Activated naive CD4-positive, alpha-beta T cell treated with anti-CD3 and anti-CD28 coated beads for 36 hours (primary cell): Measurements from ENCODE around the gene CYBB. TPM values are rescaled to one million over a fixed set of nuclear protein-coding genes. Genes with fewer than 3 reads are reported as not detected.

Experiments used
- CTCF ChIA-PET: fragments of 350-600 bp; sonication (Branson Sonifier 250); formaldehyde crosslinking; loops from one replicate; lab custom pipeline; 2021; ENCODE audit warnings: antibody characterized with exemption; lab: Charles Lee
- DNase-seq: peaks from one replicate; pipeline ENCODE4 v3.0.0-alpha.2; 2020
- H3K27ac Mint-ChIP-seq: one replicate; pipeline ENCODE4 v1.8.0; 2021; ENCODE audit warnings: mild to moderate bottlenecking, mixed read lengths
- H3K27me3 Mint-ChIP-seq: one replicate; pipeline ENCODE4 v1.8.0; 2021; ENCODE audit warnings: low read depth, mixed read lengths
- H3K36me3 Mint-ChIP-seq: one replicate; pipeline ENCODE4 v1.8.0; 2021; ENCODE audit warnings: low read depth, mixed read lengths
- H3K4me1 Mint-ChIP-seq: one replicate; pipeline ENCODE4 v1.8.0; 2021; ENCODE audit warnings: low read depth, mixed read lengths
- H3K4me3 Mint-ChIP-seq: one replicate; pipeline ENCODE4 v1.8.0; 2021; ENCODE audit warnings: mild to moderate bottlenecking, moderate library complexity, mixed read lengths
- H3K9me3 Mint-ChIP-seq: one replicate; pipeline ENCODE4 v1.8.0; 2021; ENCODE audit warnings: mixed read lengths
- intact Hi-C: fragments of 100-400 bp; cut with micrococcal nuclease; formaldehyde crosslinking; loops from one replicate; pipeline ENCODE4 v1.15.1; 2023
- total RNA-seq, 2 experiments: library from RNA; stranded (reverse); gene quantifications; one replicate each; pipeline ENCODE4 v1.2.3, GENCODE V29; 2021

The CYBB gene
- total RNA-seq, 2 experiments from 2014 or later, result 0.07 TPM; not detected in 1

GRCh38 chrX:37846558-37846933 is 66.7 kb downstream of the CYBB start:
- no peaks in the 10 kb centered on the region for H3K9me3 Mint-ChIP-seq
- H3K27ac Mint-ChIP-seq, result peak overlapping the region; percentile 81
- intact Hi-C loops, result loop anchor here (2.0 kb wide), 2 partner anchors 60 to 480 kb away; partner anchors contain the start of gene RPGR
- CTCF ChIA-PET, result interaction anchor here (1.3 to 1.4 kb wide), 2 partner anchors 23 to 102 kb away, joined by 5 to 11 read pairs; no protein-coding TSS in a partner anchor
- peaks cover 19% of the 10 kb centered on the region for H3K4me1 Mint-ChIP-seq
- H3K27me3 Mint-ChIP-seq, result no peaks in the 10 kb centered on the region
- H3K36me3 Mint-ChIP-seq, result peaks cover 4% of the 10 kb centered on the region
- DNase-seq, result no peak
- H3K4me3 Mint-ChIP-seq, result peak overlapping the region; percentile 72

- peaks cover 4% of the 10 kb centered on the region for H3K36me3 Mint-ChIP-seq
- peak within 1 kb of the TSS; percentile 81 for H3K27ac Mint-ChIP-seq
- peak; percentile 83 for DNase-seq
- H3K4me1 Mint-ChIP-seq, result peaks cover 19% of the 10 kb centered on the region
- H3K9me3 Mint-ChIP-seq, result no peaks in the 10 kb centered on the region
- CTCF ChIA-PET, result interaction anchor here (1.3 to 1.4 kb wide), 2 partner anchors 23 to 102 kb away, joined by 5 to 11 read pairs; no protein-coding TSS in a partner anchor
- intact Hi-C loops, result loop anchor here (1.0 to 2.0 kb wide), 3 partner anchors 60 to 480 kb away; partner anchors contain the start of gene RPGR
- H3K27me3 Mint-ChIP-seq, result no peaks in the 10 kb centered on the region
- peak within 1 kb of the TSS; percentile 72 for H3K4me3 Mint-ChIP-seq
Measured at GRCh38 chrX:37846934-37847732, 67.3 kb downstream of the CYBB start, which contains the start of gene DYNLT3. Gene DYNLT3, minus strand, starts transcription at chrX:37847571. Its CDS starts 61 bp downstream, at chrX:37847510.

GRCh38 chrX:37847733-37848197 is 67.9 kb downstream of the CYBB start:
- peaks cover 4% of the 10 kb centered on the region for H3K36me3 Mint-ChIP-seq
- peak overlapping the region; percentile 72 for H3K4me3 Mint-ChIP-seq
- H3K27me3 Mint-ChIP-seq, result no peaks in the 10 kb centered on the region
- CTCF ChIA-PET, result no interaction called here
- H3K9me3 Mint-ChIP-seq, result no peaks in the 10 kb centered on the region
- intact Hi-C loops, result loop anchor here (1.0 to 2.0 kb wide), 3 partner anchors 61 to 479 kb away; partner anchors contain the start of gene RPGR
- H3K4me1 Mint-ChIP-seq, result peaks cover 19% of the 10 kb centered on the region
- DNase-seq, result no peak
- H3K27ac Mint-ChIP-seq, result peak overlapping the region; percentile 80

GRCh38 chrX:37854148-37854547 is 74.3 kb downstream of the CYBB start:
- Mint-ChIP-seq H3K27ac (no peak overlapping the region), H3K4me3 (no peak overlapping the region), H3K9me3 (no peaks in the 10 kb centered on the region), H3K27me3 (no peaks in the 10 kb centered on the region), H3K36me3 (no peaks in the 10 kb centered on the region), H3K4me1 (peaks cover 3% of the 10 kb centered on the region)
- intact Hi-C loops, result no loop called here
- DNase-seq, result no peak
- CTCF ChIA-PET, result no interaction called here

- Mint-ChIP-seq H3K4me3 (no peak overlapping the region), H3K36me3 (no peaks in the 10 kb centered on the region), H3K4me1 (no peaks in the 10 kb centered on the region), H3K27ac (no peak overlapping the region), H3K9me3 (no peaks in the 10 kb centered on the region), H3K27me3 (no peaks in the 10 kb centered on the region)
- CTCF ChIA-PET, result no interaction called here
- intact Hi-C loops, result no loop called here
- DNase-seq, result no peak
Measured at GRCh38 chrX:37854748-37855147, 74.9 kb downstream of the CYBB start.

- Mint-ChIP-seq H3K9me3 (no peaks in the 10 kb centered on the region), H3K27ac (no peak overlapping the region), H3K36me3 (no peaks in the 10 kb centered on the region), H3K4me3 (no peak overlapping the region), H3K27me3 (no peaks in the 10 kb centered on the region), H3K4me1 (no peaks in the 10 kb centered on the region)
- intact Hi-C loops, result no loop called here
- CTCF ChIA-PET, result no interaction called here
- no peak for DNase-seq
Measured at GRCh38 chrX:37860721-37861120, 80.9 kb downstream of the CYBB start.

GRCh38 chrX:37862851-37863250 is 83.0 kb downstream of the CYBB start:
- CTCF ChIA-PET, result no interaction called here
- Mint-ChIP-seq H3K27me3 (peaks cover 1% of the 10 kb centered on the region), H3K9me3 (peaks cover 2% of the 10 kb centered on the region), H3K4me1 (peaks cover 8% of the 10 kb centered on the region), H3K27ac (no peak overlapping the region), H3K36me3 (peaks cover 1% of the 10 kb centered on the region), H3K4me3 (no peak overlapping the region)
- no peak for DNase-seq
- intact Hi-C loops, result no loop called here

Other genes starting within 250 kb of the CYBB start
- gene LANCL3, start 208.4 kb upstream of the CYBB start, total RNA-seq, result under 1 TPM in 1 of 2 experiments, not detected in 1; 0.02 TPM
- gene XK, start 94.3 kb upstream of the CYBB start, total RNA-seq, result not detected
- gene DYNLT3, start 67.5 kb downstream of the CYBB start, total RNA-seq, result 10 to 100 TPM; 11.8 to 14.4 TPM
- gene SYTL5, start 226.5 kb downstream of the CYBB start, total RNA-seq, result not detected